Limb (tissue), 2 donors: Measurements from ENCODE around the gene FAM222A.

Experiments used
- DNase-seq, 2 donors: peaks; one replicate each; pipeline ENCODE4 v3.0.0-alpha.2; 2016; ENCODE audit errors: extremely low spot score in 2 of 2

Gene FAM222A

GRCh38 chr12:109770861-109771670 lies 57.4 kb downstream of the FAM222A start:
- DNase-seq = no peak

GRCh38 chr12:109771746-109772621 lies 58.4 kb downstream of the FAM222A start:
- no peak for DNase-seq

- DNase-seq = no peak
Observed at GRCh38 chr12:109772622-109773321, 59.1 kb downstream of the FAM222A start.

GRCh38 chr12:109773384-109774011 lies 59.9 kb downstream of the FAM222A start:
- no peak for DNase-seq

GRCh38 chr12:109775172-109775881 lies 61.7 kb downstream of the FAM222A start:
- peak; percentile 64 to 85 for DNase-seq

- no peak for DNase-seq
Observed at GRCh38 chr12:109776624-109777023, 63.0 kb downstream of the FAM222A start.

GRCh38 chr12:109777544-109777943 lies 63.9 kb downstream of the FAM222A start:
- no peak for DNase-seq

GRCh38 chr12:109778684-109779083 lies 65.1 kb downstream of the FAM222A start:
- DNase-seq = no peak

- DNase-seq = no peak
Observed at GRCh38 chr12:109779382-109779781, 65.8 kb downstream of the FAM222A start.

- DNase-seq = no peak
Observed at GRCh38 chr12:109781668-109782325, 68.2 kb downstream of the FAM222A start.

GRCh38 chr12:109782326-109782703 lies 68.7 kb downstream of the FAM222A start:
- no peak for DNase-seq

- DNase-seq = no peak
Observed at GRCh38 chr12:109783135-109783964, 69.7 kb downstream of the FAM222A start.

- DNase-seq = no peak
Observed at GRCh38 chr12:109783965-109784244, 70.3 kb downstream of the FAM222A start.

GRCh38 chr12:109785854-109786253 lies 72.2 kb downstream of the FAM222A start:
- DNase-seq = no peak

- no peak for DNase-seq
Observed at GRCh38 chr12:109786799-109787198, 73.2 kb downstream of the FAM222A start.

GRCh38 chr12:109789526-109790048 lies 76.0 kb downstream of the FAM222A start:
- no peak for DNase-seq

- DNase-seq = no peak
Observed at GRCh38 chr12:109792992-109793391, 79.4 kb downstream of the FAM222A start.

- no peak for DNase-seq
Observed at GRCh38 chr12:109793411-109793810, 79.8 kb downstream of the FAM222A start.

GRCh38 chr12:109793826-109794501 lies 80.3 kb downstream of the FAM222A start:
- DNase-seq = no peak
